Measurements from ENCODE around the gene ARHGAP29. TPM values are rescaled to one million over a fixed set of nuclear protein-coding genes. Genes with fewer than 3 reads are reported as not detected.

The ARHGAP29 gene
- total and polyA plus RNA-seq, 2 experiments from 2014 or later = 4.6 to 6.9 TPM

DNA sequence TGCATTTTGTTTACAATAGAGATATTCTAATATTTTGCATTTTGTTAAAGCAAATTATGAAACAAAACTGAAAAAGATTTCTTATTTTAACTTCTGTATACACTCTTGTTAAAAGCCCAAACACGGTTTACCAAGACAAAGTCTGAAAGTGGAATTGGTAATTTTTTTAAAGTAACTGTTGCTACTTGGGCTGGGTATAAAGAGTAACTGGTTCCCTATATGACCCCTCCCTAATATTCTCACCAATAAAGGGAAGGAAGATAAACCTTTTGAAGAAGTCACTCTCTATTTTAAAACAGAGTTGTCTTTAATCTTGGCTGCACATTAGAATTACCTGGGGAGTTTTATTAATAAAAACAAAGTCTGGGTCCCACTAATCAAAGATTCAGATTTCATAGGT lies 27.4 kb downstream of the ARHGAP29 start:
- no peak overlapping the region for H3K4me3 ChIP-seq
- no peaks in the 10 kb centered on the region for H3K27me3 ChIP-seq (ENCODE audit: insufficient read depth)
- no peaks in the 10 kb centered on the region for H4K20me1 ChIP-seq (replicated peaks; ENCODE audit: insufficient read depth)
- DNase-seq (ENCODE audit: low spot score) = no peak
- no peak overlapping the region for H2AFZ ChIP-seq
- Mint-ChIP-seq H3K4me1 (no peaks in the 10 kb centered on the region), H3K4me3 (no peak overlapping the region), H3K36me3 (ENCODE audit: low read depth) (no peaks in the 10 kb centered on the region), H3K27me3 (ENCODE audit: insufficient read depth, low read depth, poor library complexity) (no peaks in the 10 kb centered on the region), H3K9me3 (no peaks in the 10 kb centered on the region), H3K27ac (no peak overlapping the region)
- no peak overlapping the region for H3K4me2 ChIP-seq
- no peak for ATAC-seq
- no peaks in the 10 kb centered on the region for H3F3A ChIP-seq (replicated peaks; ENCODE audit: low read depth)
- no peaks in the 10 kb centered on the region for H3K9me2 ChIP-seq (ENCODE audit: insufficient read depth)
- H3K36me3 ChIP-seq (ENCODE audit: insufficient read depth) = no peaks in the 10 kb centered on the region
- H3K27ac ChIP-seq (ENCODE audit: low read depth) = no peak overlapping the region
- H3K4me1 ChIP-seq (ENCODE audit: insufficient read depth) = no peaks in the 10 kb centered on the region
- TF ChIP-seq ZNF331 (CRISPR knock-in tag; IDR thresholded peaks at IDR 0.05; ENCODE audit: low read depth) = no peak
- no peaks in the 10 kb centered on the region for H3K79me2 ChIP-seq (replicated peaks; ENCODE audit: insufficient read depth)

DNA sequence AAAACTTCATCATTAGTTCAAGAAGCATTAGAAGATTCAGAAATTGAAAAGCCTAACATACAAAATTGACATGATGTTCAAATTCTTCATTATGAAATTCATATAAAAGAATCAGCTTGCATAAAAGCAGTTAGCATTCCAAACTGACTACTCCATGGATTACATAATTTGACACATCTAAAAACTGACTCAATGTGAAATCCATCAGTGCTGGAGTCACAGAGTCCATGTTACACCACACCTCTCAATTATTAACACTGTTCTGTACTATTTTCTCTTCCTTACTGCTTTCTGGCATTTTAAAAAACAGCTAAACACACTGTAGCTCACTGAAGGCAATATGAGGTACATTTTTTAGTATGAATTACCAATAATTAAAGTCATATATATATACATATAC lies 28.0 kb downstream of the ARHGAP29 start:
- Mint-ChIP-seq H3K27ac (no peak overlapping the region), H3K27me3 (ENCODE audit: insufficient read depth, low read depth, poor library complexity) (no peaks in the 10 kb centered on the region), H3K36me3 (ENCODE audit: low read depth) (no peaks in the 10 kb centered on the region), H3K4me1 (no peaks in the 10 kb centered on the region), H3K9me3 (no peaks in the 10 kb centered on the region), H3K4me3 (no peak overlapping the region)
- Histone ChIP-seq H2AFZ (no peak overlapping the region), H3F3A (replicated peaks; ENCODE audit: low read depth) (no peaks in the 10 kb centered on the region), H3K79me2 (replicated peaks; ENCODE audit: insufficient read depth) (no peaks in the 10 kb centered on the region), H3K27me3 (ENCODE audit: insufficient read depth) (no peaks in the 10 kb centered on the region), H3K9me2 (ENCODE audit: insufficient read depth) (no peaks in the 10 kb centered on the region), H3K4me2 (no peak overlapping the region), H4K20me1 (replicated peaks; ENCODE audit: insufficient read depth) (no peaks in the 10 kb centered on the region), H3K27ac (ENCODE audit: low read depth) (no peak overlapping the region), H3K4me3 (no peak overlapping the region), H3K36me3 (ENCODE audit: insufficient read depth) (no peaks in the 10 kb centered on the region), H3K4me1 (ENCODE audit: insufficient read depth) (no peaks in the 10 kb centered on the region)
- no peak for DNase-seq (ENCODE audit: low spot score)
- ATAC-seq = no peak
- TF ChIP-seq EZH2 (IDR thresholded peaks at IDR 0.05; ENCODE audit: low read depth, unreplicated experiment) (no peak), JUNB (IDR thresholded peaks at IDR 0.05; ENCODE audit: unreplicated experiment) (no peak), STAT1 (IDR thresholded peaks at IDR 0.05; ENCODE audit: unreplicated experiment) (no peak), POLR2AphosphoS5 (IDR thresholded peaks at IDR 0.05; ENCODE audit: low read depth) (no peak), NANOG (IDR thresholded peaks at IDR 0.05; ENCODE audit: borderline replicate concordance) (no peak), ZNF114 (CRISPR knock-in tag; IDR thresholded peaks at IDR 0.05) (no peak), EZH2phosphoT487 (IDR thresholded peaks at IDR 0.05; ENCODE audit: unreplicated experiment) (no peak), CREB1 (CRISPR knock-in tag; IDR thresholded peaks at IDR 0.05; ENCODE audit: low read depth) (no peak), ZNF331 (CRISPR knock-in tag; IDR thresholded peaks at IDR 0.05; ENCODE audit: low read depth) (no peak)
- TF ChIP-seq, protein P1, sequence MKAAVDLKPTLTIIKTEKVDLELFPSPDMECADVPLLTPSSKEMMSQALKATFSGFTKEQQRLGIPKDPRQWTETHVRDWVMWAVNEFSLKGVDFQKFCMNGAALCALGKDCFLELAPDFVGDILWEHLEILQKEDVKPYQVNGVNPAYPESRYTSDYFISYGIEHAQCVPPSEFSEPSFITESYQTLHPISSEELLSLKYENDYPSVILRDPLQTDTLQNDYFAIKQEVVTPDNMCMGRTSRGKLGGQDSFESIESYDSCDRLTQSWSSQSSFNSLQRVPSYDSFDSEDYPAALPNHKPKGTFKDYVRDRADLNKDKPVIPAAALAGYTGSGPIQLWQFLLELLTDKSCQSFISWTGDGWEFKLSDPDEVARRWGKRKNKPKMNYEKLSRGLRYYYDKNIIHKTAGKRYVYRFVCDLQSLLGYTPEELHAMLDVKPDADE (IDR thresholded peaks at IDR 0.05) = no peak
- TF ChIP-seq, protein P2, sequence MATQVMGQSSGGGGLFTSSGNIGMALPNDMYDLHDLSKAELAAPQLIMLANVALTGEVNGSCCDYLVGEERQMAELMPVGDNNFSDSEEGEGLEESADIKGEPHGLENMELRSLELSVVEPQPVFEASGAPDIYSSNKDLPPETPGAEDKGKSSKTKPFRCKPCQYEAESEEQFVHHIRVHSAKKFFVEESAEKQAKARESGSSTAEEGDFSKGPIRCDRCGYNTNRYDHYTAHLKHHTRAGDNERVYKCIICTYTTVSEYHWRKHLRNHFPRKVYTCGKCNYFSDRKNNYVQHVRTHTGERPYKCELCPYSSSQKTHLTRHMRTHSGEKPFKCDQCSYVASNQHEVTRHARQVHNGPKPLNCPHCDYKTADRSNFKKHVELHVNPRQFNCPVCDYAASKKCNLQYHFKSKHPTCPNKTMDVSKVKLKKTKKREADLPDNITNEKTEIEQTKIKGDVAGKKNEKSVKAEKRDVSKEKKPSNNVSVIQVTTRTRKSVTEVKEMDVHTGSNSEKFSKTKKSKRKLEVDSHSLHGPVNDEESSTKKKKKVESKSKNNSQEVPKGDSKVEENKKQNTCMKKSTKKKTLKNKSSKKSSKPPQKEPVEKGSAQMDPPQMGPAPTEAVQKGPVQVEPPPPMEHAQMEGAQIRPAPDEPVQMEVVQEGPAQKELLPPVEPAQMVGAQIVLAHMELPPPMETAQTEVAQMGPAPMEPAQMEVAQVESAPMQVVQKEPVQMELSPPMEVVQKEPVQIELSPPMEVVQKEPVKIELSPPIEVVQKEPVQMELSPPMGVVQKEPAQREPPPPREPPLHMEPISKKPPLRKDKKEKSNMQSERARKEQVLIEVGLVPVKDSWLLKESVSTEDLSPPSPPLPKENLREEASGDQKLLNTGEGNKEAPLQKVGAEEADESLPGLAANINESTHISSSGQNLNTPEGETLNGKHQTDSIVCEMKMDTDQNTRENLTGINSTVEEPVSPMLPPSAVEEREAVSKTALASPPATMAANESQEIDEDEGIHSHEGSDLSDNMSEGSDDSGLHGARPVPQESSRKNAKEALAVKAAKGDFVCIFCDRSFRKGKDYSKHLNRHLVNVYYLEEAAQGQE (IDR thresholded peaks at IDR 0.05; ENCODE audit: unreplicated experiment) = no peak
- TF ChIP-seq, protein P3, sequence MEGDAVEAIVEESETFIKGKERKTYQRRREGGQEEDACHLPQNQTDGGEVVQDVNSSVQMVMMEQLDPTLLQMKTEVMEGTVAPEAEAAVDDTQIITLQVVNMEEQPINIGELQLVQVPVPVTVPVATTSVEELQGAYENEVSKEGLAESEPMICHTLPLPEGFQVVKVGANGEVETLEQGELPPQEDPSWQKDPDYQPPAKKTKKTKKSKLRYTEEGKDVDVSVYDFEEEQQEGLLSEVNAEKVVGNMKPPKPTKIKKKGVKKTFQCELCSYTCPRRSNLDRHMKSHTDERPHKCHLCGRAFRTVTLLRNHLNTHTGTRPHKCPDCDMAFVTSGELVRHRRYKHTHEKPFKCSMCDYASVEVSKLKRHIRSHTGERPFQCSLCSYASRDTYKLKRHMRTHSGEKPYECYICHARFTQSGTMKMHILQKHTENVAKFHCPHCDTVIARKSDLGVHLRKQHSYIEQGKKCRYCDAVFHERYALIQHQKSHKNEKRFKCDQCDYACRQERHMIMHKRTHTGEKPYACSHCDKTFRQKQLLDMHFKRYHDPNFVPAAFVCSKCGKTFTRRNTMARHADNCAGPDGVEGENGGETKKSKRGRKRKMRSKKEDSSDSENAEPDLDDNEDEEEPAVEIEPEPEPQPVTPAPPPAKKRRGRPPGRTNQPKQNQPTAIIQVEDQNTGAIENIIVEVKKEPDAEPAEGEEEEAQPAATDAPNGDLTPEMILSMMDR (conservative IDR thresholded peaks at IDR 0.05; ENCODE audit: low read depth in 2 of 2) = no peak

All from GM23338 (cell line).